Gastrocnemius medialis (tissue), 4 donors: ENCODE data around the gene METTL15. TPM values are rescaled to one million over a fixed set of nuclear protein-coding genes. Genes with fewer than 3 reads are reported as not detected.
"Not testable (repeated sequence)": the region's sequence is repeated elsewhere in the genome, so short reads cannot be mapped to it uniquely, and the experiment has no call there.

ENCODE experiments used
- ATAC-seq, 2 donors: fragments of 150-250 bp; one replicate each; pipeline ENCODE4 v1.9.1; 2016
- DNase-seq, 2 donors: peaks; one replicate each; pipeline ENCODE4 v3.0.0-alpha.2; 2019
- H3K27ac ChIP-seq, 4 donors: fragments of 200-600 bp; sonication (generic); 1 replicate in 1 of 4; 2 replicates in 3 of 4; pipeline ENCODE4 v1.5.1; 2016 to 2018; ENCODE audit warnings: mild to moderate bottlenecking in 2 of 4, moderate library complexity in 1 of 4
- H3K27me3 ChIP-seq, 3 donors: fragments of 200-600 bp; sonication (generic) in 2 of 3; 1 replicate in 1 of 3; 2 replicates in 2 of 3; pipeline versions ENCODE4 v1.5.1 to v1.6.0; 2016 to 2019; ENCODE audit warnings: mild to moderate bottlenecking in 1 of 3, moderate library complexity in 1 of 3
- H3K36me3 ChIP-seq, 2 donors: fragments of 200-600 bp; sonication (generic) in 1 of 2; one replicate each; pipeline ENCODE4 v1.5.1; 2017 to 2018
- H3K4me1 ChIP-seq, 2 donors: fragments of 200-600 bp; sonication (generic) in 1 of 2; one replicate each; pipeline ENCODE4 v1.5.1; 2016 to 2017; ENCODE audit warnings: mild to moderate bottlenecking in 2 of 2
- H3K4me3 ChIP-seq, 4 donors: fragments of 200-600 bp; sonication (generic) in 3 of 4; 1 replicate in 1 of 4; 2 replicates in 3 of 4; pipeline ENCODE4 v1.5.1; 2016 to 2019; ENCODE audit warnings: mild to moderate bottlenecking in 2 of 4
- H3K9me3 ChIP-seq, 3 donors: fragments of 200-600 bp; sonication (generic) in 2 of 3; 1 replicate in 1 of 3; 2 replicates in 2 of 3; pipeline ENCODE4 v1.5.1; 2016 to 2019
- CTCF ChIP-seq, 5 experiments: fragments of 450-650 bp in 3 of 5; fragments of 200-600 bp in 2 of 5; sonication (generic) in 2 of 5; IDR thresholded peaks in 4 of 5; conservative IDR thresholded peaks in 1 of 5; 1 replicate in 4 of 5; 2 replicates in 1 of 5; pipeline ENCODE4 v1.5.1; 2016 to 2019; ENCODE audit warnings: antibody characterized with exemption in 5 of 5, mild to moderate bottlenecking in 3 of 5, moderate library complexity in 3 of 5
- POLR2A ChIP-seq, 2 donors: fragments of 450-650 bp; IDR thresholded peaks; one replicate each; pipeline ENCODE4 v1.6.1; 2017; ENCODE audit warnings: antibody characterized with exemption in 2 of 2, mild to moderate bottlenecking in 2 of 2, moderate library complexity in 2 of 2
- in situ Hi-C, 4 donors: fragments of 200-750 bp; cut with MboI; loops; one replicate each; pipeline versions ENCODE4 v1.15.0 to v1.8.0; 2017; ENCODE audit warnings: low sequenced_read_pairs in 4 of 4
- intact Hi-C: fragments of 100-400 bp; cut with DNase I; formaldehyde crosslinking; loops from one replicate; pipeline ENCODE4 v1.15.1; 2023; ENCODE audit warnings: low total_unique reads
- total RNA-seq, 4 donors: library from RNA; depleted of rRNA; stranded (reverse); fragments of >200 nt; gene quantifications; one replicate each; pipeline versions ENCODE4 v1.1.0 to v1.2.3, GENCODE V29; 2016

The METTL15 gene
- total RNA-seq, 4 donors from 2014 or later = 4.5 to 15.5 (median 6.7) TPM

DNA sequence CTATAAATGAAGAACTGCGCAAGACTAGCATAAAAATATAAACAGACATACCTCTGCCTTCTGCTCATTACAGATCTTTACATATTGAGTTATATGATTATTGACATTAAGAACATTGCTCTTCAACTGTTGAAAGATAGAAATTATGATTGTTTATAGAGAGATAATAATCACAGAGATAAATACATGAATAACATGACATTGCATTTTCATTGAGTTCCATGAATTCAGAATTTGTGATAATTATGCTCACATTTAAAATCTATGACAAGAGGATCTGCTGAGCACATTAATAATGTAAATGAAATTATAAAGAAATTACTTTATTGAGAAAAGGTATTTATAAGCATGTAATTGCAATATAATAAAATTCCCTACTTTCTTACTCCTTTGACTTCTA is 25.1 kb upstream of the METTL15 start:
- in situ Hi-C loops = no loop called here
- no peaks in the 10 kb centered on the region for H3K9me3 ChIP-seq
- no peak overlapping the region for H3K27ac ChIP-seq
- intact Hi-C loops = no loop called here
- H3K27me3 ChIP-seq = no peaks in the 10 kb centered on the region
- no peaks in the 10 kb centered on the region for H3K36me3 ChIP-seq
- ATAC-seq (no peak), DNase-seq (no peak)
- TF ChIP-seq POLR2A (IDR thresholded peaks at IDR 0.05) (no peak), CTCF (IDR thresholded peaks at IDR 0.05 in 4 of 5, conservative IDR thresholded peaks at IDR 0.05 in 1 of 5) (no peak)
- H3K4me1 ChIP-seq = no peaks in the 10 kb centered on the region
- H3K4me3 ChIP-seq = no peak overlapping the region

DNA sequence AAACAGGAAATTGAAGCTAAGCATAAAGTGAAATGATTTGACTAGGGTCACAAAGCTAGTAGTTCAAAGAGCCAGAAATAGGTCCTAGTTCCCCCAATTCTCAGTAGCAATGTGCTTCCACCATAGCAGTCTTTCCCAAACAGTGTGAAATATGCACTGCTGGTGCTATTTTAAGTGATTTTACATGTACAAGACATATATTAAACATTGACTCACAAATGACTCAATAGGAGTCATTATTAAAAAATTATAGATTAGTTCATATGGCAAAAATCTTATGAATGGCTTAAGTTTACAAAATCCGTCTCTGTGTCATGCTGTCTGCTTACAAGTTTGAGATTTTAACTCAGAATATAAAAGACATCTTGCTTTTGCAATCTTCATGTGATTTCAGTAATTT is 21.6 kb upstream of the METTL15 start:
- ATAC-seq = no peak
- TF ChIP-seq CTCF (IDR thresholded peaks at IDR 0.05 in 4 of 5, conservative IDR thresholded peaks at IDR 0.05 in 1 of 5) = no peak
- TF ChIP-seq POLR2A (IDR thresholded peaks at IDR 0.05) = no peak

GRCh38 chr11:28087192-28087591 is 21.0 kb upstream of the METTL15 start:
- ATAC-seq, H3K9me3 ChIP-seq, H3K27me3 ChIP-seq, H3K4me1 ChIP-seq, in situ Hi-C loops, H3K36me3 ChIP-seq, intact Hi-C loops, DNase-seq, H3K4me3 ChIP-seq, H3K27ac ChIP-seq: not testable (repeated sequence)

More for the DNA sequence above, 21.6 kb upstream of the METTL15 start:
- in situ Hi-C loops (no loop called here), intact Hi-C loops (no loop called here)
- no peak for DNase-seq
- Histone ChIP-seq H3K27me3 (no peaks in the 10 kb centered on the region), H3K4me3 (no peak overlapping the region), H3K36me3 (no peaks in the 10 kb centered on the region), H3K9me3 (no peaks in the 10 kb centered on the region), H3K4me1 (no peaks in the 10 kb centered on the region), H3K27ac (no peak overlapping the region)

DNA sequence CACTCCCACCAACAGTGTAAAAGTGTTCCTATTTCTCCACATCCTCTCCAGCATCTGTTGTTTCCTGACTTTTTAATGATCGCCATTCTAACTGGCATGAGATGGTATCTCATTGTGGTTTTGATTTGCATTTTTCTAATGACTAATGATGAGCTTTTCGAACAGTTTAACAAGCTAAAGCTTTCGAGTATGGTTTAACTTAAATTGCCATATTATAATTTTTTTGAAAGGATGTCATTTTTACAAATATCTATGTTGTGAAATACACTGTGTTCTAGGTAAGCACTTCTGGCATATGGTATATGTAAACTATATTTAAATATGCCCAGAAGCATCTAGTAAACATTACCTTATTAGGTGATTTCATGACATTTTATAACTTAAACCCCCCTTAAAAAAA is 20.5 kb upstream of the METTL15 start:
- H3K9me3 ChIP-seq, H3K4me1 ChIP-seq, DNase-seq, H3K36me3 ChIP-seq, H3K27ac ChIP-seq, H3K4me3 ChIP-seq, in situ Hi-C loops, H3K27me3 ChIP-seq, intact Hi-C loops, ATAC-seq: not testable (repeated sequence)

DNA sequence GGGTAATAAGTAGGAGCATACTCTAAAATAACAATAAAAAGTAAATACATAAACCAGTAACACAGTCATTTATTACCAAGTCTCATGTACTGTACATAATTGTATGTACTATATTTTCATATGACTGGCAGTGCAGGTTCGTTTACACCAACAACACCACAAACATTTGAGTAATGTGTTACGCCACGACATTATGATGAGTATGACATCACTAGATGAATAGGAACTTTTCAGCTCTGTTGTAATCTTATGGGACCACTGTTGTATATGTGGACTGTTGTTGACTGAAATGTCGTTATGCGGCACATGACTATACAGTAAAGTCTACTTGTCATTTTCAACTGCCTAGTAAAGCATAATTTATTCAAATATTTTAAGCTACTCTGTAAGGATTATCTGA is 18.8 kb upstream of the METTL15 start:
- DNase-seq (no peak), ATAC-seq (no peak)
- Histone ChIP-seq H3K9me3 (no peaks in the 10 kb centered on the region), H3K27me3 (no peaks in the 10 kb centered on the region), H3K36me3 (no peaks in the 10 kb centered on the region), H3K4me1 (no peaks in the 10 kb centered on the region), H3K27ac (no peak overlapping the region), H3K4me3 (no peak overlapping the region)
- no peak for TF ChIP-seq CTCF (IDR thresholded peaks at IDR 0.05 in 4 of 5, conservative IDR thresholded peaks at IDR 0.05 in 1 of 5)
- TF ChIP-seq POLR2A (IDR thresholded peaks at IDR 0.05) = no peak
- intact Hi-C loops = no loop called here
- in situ Hi-C loops = no loop called here

DNA sequence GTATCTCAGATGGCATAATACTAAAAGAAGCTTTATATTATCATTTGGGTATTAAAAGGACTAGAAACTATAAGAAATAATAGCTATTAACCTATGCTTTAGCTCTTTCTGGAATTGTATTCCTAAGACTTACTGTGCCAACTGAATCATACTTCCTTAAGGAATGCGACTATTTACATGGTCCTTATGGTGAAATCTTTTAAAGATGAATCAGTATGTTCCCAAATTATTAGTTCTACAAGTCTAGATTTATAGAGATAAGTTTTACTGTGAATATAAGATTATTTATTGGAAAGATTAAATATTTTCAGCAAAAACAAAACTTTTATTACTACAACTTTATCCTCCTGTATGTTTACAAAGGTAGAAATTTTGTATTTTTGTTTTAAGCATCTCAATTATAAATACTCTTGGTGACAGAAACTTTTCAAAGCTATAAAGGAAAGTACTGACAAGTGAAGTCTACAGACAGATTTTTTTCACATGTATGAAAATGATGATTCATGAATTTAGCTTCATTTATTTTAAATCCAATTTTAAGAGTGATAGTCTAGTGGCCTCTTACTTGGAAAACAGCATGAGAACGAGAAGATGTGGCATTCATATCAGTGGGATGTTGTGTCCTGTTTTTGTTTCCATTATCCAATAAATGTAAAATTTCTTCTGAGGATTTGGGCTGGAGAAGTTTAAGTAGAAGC is 18.0 kb upstream of the METTL15 start:
- in situ Hi-C loops = no loop called here
- no peak for TF ChIP-seq POLR2A (IDR thresholded peaks at IDR 0.05)
- TF ChIP-seq CTCF (IDR thresholded peaks at IDR 0.05 in 4 of 5, conservative IDR thresholded peaks at IDR 0.05 in 1 of 5) = no peak
- DNase-seq = no peak
- H3K27ac ChIP-seq = no peak overlapping the region
- intact Hi-C loops = no loop called here
- no peaks in the 10 kb centered on the region for H3K36me3 ChIP-seq
- no peaks in the 10 kb centered on the region for H3K27me3 ChIP-seq
- H3K4me1 ChIP-seq = no peaks in the 10 kb centered on the region
- H3K9me3 ChIP-seq = no peaks in the 10 kb centered on the region
- no peak for ATAC-seq
- H3K4me3 ChIP-seq = no peak overlapping the region
